NCI-H526 (cell line): ENCODE results near the gene AKAP6.

Experiments used
- DNase-seq, 2 experiments: peaks; one replicate each; lab custom pipeline; 2025; lab: John Stamatoyannopoulos, UW

The AKAP6 gene

DNA sequence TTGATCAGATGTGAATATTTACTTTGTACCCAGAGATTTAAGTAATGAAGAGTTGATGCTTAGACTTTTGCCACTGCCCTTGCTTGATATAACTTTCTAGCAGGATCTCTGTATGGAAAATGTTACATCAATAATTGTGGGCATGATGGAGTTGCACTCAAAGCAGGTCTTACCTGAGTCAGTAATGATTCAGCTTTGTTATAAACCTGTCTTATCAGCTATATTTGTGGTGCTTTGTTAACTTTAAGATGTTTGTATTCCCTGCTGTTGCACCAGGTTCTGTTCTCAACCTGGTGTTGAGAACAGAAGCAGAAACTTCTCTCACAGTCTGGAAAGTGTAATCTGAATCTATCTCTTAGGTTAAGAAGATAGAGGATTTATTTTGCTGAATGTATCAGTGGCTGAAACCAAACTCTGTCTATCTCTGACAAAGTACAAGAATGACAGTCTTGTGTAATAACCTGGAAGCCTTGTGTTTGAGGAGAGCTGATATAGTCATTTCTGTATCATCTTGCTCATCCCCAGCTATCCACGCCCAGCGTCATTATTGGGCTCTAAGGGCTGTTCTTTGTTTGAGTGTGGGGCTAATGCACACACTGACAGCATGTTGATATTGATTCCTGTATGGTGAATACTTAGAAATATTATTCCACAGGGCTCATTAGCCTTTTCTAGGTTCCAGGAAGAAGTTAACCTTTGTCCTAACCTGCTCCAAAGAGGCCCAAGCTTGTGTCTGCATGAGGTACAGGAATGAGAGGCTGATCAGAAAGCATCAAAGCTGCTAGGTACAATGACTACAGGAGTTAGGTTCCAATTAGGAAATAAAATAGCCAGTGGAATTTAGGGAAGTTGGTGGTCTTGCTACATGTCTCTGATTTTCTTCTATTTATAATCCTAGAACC is 3.6 kb downstream of the AKAP6 start:
- DNase-seq = no peak

GRCh38 chr14:32336702-32337101 is 7.6 kb downstream of the AKAP6 start:
- DNase-seq = no peak

DNA sequence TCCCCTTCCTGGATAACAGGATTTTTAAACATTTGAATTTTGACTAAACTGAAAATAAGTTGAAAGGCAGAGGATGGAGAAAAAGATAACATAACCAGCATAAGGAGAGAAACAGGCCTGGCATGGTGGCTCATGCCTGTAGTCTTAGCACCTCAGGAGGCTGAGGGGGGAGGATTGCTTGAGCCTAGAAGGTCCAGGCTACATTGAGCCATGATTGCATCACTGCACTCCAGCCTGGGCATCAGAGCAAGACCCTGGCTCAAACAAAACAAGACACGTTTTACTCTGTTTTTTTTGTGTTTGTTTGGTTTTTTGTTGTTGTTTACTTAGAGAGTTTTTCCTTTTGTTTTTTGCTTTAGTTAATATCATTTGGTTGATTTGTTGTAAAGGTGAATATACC is 8.7 kb downstream of the AKAP6 start:
- DNase-seq = no peak

DNA sequence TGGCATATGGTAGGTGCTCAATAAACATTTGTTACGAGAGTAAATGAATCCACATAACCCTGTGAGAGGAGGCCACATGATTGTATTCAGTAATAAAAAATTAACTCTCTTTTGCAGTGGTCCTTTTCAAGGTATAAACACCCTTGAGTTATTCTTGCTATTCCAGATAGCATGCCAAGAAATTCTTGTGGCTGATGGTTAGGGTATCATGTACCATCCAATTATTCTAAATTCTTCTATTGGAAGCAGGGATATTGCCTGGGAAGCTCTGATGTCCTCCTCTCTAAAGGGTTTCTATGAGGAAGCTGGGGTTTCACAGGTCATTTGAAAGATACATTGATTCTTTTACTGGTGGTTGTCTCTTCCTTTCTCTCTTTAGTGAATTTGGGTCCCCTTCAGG is 10.1 kb downstream of the AKAP6 start:
- no peak for DNase-seq

DNA sequence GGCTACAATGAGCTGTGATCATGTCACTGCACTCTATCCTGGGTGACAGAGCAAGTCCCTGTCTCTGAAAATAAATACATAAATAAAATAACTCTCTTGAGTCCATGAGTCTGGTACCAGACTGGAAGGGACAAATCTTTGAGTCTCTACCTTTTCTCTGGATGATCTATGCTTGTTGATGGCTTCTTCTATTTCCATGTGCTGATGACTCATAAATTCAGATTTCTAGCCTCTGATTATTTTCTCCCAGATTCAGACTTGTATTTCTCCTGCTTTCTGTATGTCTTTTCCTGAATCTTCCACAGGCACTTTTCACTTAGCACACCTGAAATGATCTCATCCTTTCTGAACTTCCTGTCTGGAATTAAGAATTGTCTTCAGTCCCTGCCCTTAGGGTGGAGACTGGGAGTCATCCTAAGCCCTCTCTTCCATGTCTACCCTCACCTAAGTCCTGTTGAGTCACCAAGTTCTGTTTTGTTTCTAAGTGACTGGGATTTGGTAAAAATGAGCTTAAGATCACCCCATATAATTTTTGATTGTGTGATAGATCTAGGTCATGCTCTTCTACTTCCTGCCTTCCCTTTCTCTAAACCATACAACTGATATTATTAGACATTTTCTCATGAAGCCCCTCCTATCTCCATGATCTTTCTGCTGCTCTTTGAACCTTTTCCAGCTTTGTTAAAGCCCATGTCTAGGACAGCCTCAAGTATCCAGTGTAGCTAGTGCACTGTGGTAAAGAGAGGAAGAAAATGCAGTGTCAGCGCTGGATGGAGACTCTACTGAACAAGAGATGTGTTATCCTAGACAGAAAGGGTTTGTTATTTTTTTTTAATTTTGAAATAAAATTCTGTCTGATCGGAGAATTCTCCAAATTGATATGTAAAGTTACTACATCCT is 13.1 kb downstream of the AKAP6 start:
- DNase-seq = no peak

DNA sequence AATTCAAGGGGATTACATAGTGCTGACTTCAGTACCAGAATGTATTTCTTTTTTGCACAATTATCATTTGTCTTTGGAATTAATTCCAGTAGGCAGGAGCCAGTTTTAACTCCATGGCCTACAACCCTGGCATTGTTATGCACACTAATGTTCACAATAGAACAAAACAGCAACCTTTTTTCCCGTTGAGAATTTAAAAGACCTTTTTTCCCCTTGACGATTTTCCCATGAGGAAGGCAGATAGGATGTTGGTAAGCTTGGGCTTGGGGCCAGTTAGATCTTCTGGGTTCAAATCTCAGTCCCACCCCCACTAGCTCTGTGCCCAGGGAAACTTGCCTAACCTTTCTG is 13.7 kb downstream of the AKAP6 start:
- no peak for DNase-seq

GRCh38 chr14:32343926-32344430 is 14.9 kb downstream of the AKAP6 start:
- no peak for DNase-seq

GRCh38 chr14:32345311-32345791 is 16.3 kb downstream of the AKAP6 start:
- DNase-seq = peak in 1 of 2 experiments; percentile 4

DNA sequence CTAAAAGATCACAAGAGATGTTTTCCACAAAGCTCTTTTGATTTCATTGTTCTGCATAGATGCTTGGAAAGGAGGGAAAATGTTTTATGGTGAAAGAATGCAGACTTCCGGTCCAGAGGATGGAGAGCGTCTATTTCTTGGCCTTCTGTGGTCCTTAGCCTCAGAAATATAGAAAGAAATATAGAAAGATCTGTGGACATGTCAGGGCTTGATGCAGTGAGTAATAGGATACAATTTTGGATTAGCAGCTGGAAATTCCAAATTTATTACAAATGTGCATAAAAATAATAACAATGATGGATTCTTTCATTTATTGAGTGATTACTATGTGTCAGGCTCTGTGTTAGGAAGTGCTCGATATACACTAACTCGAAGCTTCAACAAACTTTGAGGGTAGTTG is 20.2 kb downstream of the AKAP6 start:
- DNase-seq = no peak

DNA sequence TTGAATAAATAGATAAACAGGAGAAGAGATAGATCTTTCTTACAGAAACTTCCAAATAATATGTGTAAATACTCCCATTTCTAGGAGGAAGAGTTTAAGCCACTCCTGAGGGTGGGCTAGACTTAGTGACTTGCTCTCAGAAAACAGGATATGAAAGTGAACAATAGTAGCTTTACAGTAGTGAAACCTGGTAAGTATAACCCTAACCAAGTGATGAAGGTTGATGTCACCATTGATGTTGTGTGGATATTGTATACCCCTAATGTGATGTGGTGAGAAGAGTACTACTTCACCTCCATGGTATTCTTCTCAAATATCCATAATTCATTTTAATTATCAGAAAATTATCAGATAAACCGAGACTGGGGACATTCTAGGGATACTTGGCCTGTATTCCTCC is 20.9 kb downstream of the AKAP6 start:
- DNase-seq = no peak

- no peak for DNase-seq
Measured at GRCh38 chr14:32352631-32353030, 23.5 kb downstream of the AKAP6 start.

DNA sequence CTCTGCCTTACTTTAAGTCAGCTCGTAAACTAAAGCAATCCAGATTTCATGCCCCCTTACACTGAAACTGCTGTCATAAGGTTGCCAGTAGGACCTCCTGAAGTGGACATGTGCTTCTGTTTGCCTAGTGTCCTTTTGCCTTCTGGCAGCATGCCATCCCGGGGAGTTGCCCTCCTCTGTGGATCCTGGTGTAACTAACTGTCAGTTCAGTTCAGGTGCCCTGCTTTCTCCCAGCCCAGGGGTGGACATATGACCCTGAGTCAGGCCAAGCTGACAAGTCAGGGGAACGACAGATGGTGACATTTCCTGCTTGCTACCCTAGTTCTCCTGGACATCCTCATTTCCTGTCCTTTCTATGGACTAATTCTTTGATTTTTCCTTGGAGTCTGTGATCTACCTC is 25.6 kb downstream of the AKAP6 start:
- DNase-seq = no peak

DNA sequence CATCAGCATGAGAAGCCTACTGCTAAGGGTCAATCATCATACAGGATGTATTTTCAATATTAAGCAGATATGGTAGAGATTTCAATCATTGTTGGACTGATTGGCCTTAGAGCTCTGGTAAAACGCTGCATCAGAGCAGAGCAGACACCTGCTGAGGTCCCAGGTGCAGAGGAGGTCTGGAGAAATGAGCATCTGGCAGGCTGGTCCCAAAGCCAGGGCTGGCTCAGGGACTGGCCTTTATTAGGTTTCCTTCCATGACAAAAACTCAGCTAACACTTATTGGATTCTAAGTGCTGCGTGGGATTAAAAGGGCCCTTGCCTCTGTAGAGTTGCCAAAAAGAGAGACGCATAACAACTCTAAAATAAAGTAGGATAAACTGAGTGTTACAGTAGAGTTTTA is 29.7 kb downstream of the AKAP6 start:
- DNase-seq = no peak

GRCh38 chr14:32361674-32362073 is 32.6 kb downstream of the AKAP6 start:
- no peak for DNase-seq

- no peak for DNase-seq
Measured at GRCh38 chr14:32363761-32364160, 34.7 kb downstream of the AKAP6 start.

DNA sequence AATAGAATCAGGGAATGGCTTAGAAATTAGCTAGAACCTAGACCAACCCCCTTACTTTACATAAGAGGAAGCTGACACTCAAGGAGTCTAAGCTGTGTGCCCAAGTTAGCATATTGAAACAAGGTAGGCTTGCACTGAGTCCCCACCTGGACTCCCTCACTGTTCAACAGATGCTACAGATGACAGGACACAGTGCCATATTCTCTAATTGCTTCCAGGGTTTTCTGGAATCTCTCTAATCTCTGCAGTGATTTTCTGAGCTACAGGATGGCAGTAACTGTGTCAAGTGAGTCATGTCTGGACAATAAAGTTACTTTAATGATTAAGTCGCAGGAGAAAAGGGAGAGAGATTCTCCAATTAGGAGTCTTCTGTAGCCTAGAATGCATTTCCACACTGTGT is 35.8 kb downstream of the AKAP6 start:
- no peak for DNase-seq

- no peak for DNase-seq
Measured at GRCh38 chr14:32366256-32366879, 37.3 kb downstream of the AKAP6 start.

GRCh38 chr14:32366986-32367385 is 37.9 kb downstream of the AKAP6 start:
- DNase-seq = no peak

- DNase-seq = no peak
Measured at GRCh38 chr14:32367516-32367915, 38.4 kb downstream of the AKAP6 start.

DNA sequence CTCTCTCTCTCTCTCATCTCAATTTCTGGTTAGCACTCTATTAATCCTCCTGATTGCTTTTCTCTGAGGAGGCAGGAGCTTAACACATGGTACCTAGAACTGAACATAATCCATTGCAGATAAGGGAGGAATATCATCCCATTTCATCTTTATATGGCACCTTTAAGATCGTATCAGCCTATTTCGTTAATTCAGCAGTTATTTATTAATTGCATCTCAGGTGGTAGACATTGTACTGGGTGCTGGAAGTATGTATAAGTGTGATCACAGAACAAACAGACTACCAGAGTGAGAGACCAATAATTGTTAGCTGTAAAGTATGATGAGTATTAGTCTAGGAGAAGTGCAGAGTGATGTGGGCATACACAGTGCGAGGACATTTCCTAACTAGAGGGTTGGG is 39.0 kb downstream of the AKAP6 start:
- DNase-seq = no peak

- DNase-seq = no peak
Measured at GRCh38 chr14:32370714-32371113, 41.6 kb downstream of the AKAP6 start.

DNA sequence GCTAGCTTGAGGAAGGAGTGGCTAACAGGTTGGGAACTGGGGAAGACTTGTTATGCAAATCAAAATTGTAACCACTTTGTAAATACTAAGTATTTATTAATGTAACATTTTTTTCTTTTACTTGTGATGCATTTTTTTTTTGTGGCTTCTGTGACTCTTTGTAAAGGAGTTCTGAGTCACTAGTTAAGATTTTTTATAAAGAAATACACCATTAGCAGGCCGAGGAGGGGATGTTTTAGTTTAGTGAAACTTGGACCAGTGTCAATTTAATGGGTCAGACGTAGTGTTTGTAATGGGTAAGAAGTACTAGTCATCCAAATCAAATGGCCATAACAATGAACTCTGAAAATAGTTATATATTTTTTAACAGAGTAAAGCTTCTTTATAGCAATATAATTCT is 43.1 kb downstream of the AKAP6 start:
- DNase-seq = no peak
